GM10847 (cell line): Measurements from ENCODE around the gene IL17RC.
A peak's percentile ranks its signal among the peaks of the same experiment; 100 is the strongest.

Experiments used
- POLR2A ChIP-seq: IDR thresholded peaks from 2 replicates; pipeline ENCODE4 v1.6.1; 2011; ENCODE audit not compliant: insufficient read length; ENCODE audit errors: extremely low read depth

The IL17RC gene

GRCh38 chr3:9949626-9950025 lies 32.7 kb downstream of the IL17RC start:
- no peak for TF ChIP-seq POLR2A

- no peak for TF ChIP-seq POLR2A
These were observed 34.2 kb downstream of the IL17RC start for GRCh38 chr3:9951126-9951525.

GRCh38 chr3:9951598-9951961 lies 34.7 kb downstream of the IL17RC start:
- no peak for TF ChIP-seq POLR2A

GRCh38 chr3:9951962-9952805 lies 35.3 kb downstream of the IL17RC start, which contains the start of gene PRRT3:
PRRT3 (minus strand) TSS chr3:9952408; CDS start chr3:9950115, 2,293 bp downstream.
- TF ChIP-seq POLR2A = peak; percentile 28

GRCh38 chr3:9955067-9955502 lies 38.2 kb downstream of the IL17RC start:
- no peak for TF ChIP-seq POLR2A

- no peak for TF ChIP-seq POLR2A
These were observed 38.9 kb downstream of the IL17RC start for GRCh38 chr3:9955611-9956352.

GRCh38 chr3:9957214-9957613 lies 40.3 kb downstream of the IL17RC start:
- TF ChIP-seq POLR2A = no peak

GRCh38 chr3:9965200-9965875 lies 48.4 kb downstream of the IL17RC start:
- no peak for TF ChIP-seq POLR2A

GRCh38 chr3:9966841-9967240 lies 49.9 kb downstream of the IL17RC start:
- no peak for TF ChIP-seq POLR2A

GRCh38 chr3:9969632-9970019 lies 52.7 kb downstream of the IL17RC start:
- no peak for TF ChIP-seq POLR2A

GRCh38 chr3:9970020-9970652 lies 53.2 kb downstream of the IL17RC start:
- TF ChIP-seq POLR2A = no peak

GRCh38 chr3:9976721-9977709 lies 60.1 kb downstream of the IL17RC start:
- TF ChIP-seq POLR2A = no peak

GRCh38 chr3:9978710-9979305 lies 61.9 kb downstream of the IL17RC start:
- TF ChIP-seq POLR2A = no peak

GRCh38 chr3:9980251-9980650 lies 63.4 kb downstream of the IL17RC start:
- no peak for TF ChIP-seq POLR2A
